Vagina (tissue), 2 donors: ENCODE data around the gene AIMP2. TPM values are rescaled to one million over a fixed set of nuclear protein-coding genes. Genes with fewer than 3 reads are reported as not detected.
"Not testable (repeated sequence)": the region's sequence is repeated elsewhere in the genome, so short reads cannot be mapped to it uniquely, and the experiment has no call there.

ENCODE experiments used
- DNase-seq, 2 donors: peaks; one replicate each; pipeline ENCODE4 v3.0.0-alpha.2; 2017; ENCODE audit errors: extremely low spot score in 2 of 2
- H3K27ac ChIP-seq: fragments of 200-600 bp; sonication (generic); one replicate; pipeline ENCODE4 v1.5.1; 2019
- H3K27me3 ChIP-seq: fragments of 200-600 bp; sonication (generic); one replicate; pipeline ENCODE4 v1.5.1; 2019
- H3K36me3 ChIP-seq, 2 donors: fragments of 200-600 bp; sonication (generic); one replicate each; pipeline ENCODE4 v1.5.1; 2017 to 2019
- H3K4me1 ChIP-seq: fragments of 200-600 bp; sonication (generic); one replicate; pipeline ENCODE4 v1.5.1; 2019
- H3K4me3 ChIP-seq, 2 donors: fragments of 200-600 bp; sonication (generic); 1 replicate in 1 of 2; 2 replicates in 1 of 2; pipeline ENCODE4 v1.5.1; 2016 to 2019
- H3K9me3 ChIP-seq: fragments of 200-600 bp; sonication (generic); one replicate; pipeline ENCODE4 v1.5.1; 2019
- POLR2A ChIP-seq, 2 donors: fragments of 450-650 bp; IDR thresholded peaks; one replicate each; pipeline ENCODE4 v1.6.1; 2017; ENCODE audit warnings: antibody characterized with exemption in 2 of 2, mild to moderate bottlenecking in 2 of 2, moderate library complexity in 2 of 2
- POLR2AphosphoS5 ChIP-seq, 2 donors: sonication (generic); formaldehyde crosslinking; IDR thresholded peaks; one replicate each; pipeline ENCODE4 v1.9.0; 2017; ENCODE audit warnings: antibody characterized with exemption in 2 of 2, mild to moderate bottlenecking in 2 of 2, low read depth in 1 of 2; ENCODE audit not compliant: insufficient read depth in 1 of 2
- intact Hi-C: fragments of 100-400 bp; cut with DNase I; formaldehyde crosslinking; loops from one replicate; pipeline ENCODE4 v1.15.1; 2023
- total RNA-seq: library from RNA; depleted of rRNA; stranded (reverse); fragments of >200 nt; gene quantifications from one replicate; pipeline ENCODE4 v1.2.3, GENCODE V29; 2016
- TF ChIP-seq, protein P1 (sequence below), 3 experiments: fragments of 450-650 bp in 2 of 3; fragments of 200-600 bp in 1 of 3; sonication (generic) in 1 of 3; IDR thresholded peaks; one replicate each; pipeline ENCODE4 v1.5.1; 2017 to 2019; ENCODE audit warnings: antibody characterized with exemption in 3 of 3, mild to moderate bottlenecking in 2 of 3, moderate library complexity in 2 of 3

AIMP2 gene
- 38.1 TPM for total RNA-seq

DNA sequence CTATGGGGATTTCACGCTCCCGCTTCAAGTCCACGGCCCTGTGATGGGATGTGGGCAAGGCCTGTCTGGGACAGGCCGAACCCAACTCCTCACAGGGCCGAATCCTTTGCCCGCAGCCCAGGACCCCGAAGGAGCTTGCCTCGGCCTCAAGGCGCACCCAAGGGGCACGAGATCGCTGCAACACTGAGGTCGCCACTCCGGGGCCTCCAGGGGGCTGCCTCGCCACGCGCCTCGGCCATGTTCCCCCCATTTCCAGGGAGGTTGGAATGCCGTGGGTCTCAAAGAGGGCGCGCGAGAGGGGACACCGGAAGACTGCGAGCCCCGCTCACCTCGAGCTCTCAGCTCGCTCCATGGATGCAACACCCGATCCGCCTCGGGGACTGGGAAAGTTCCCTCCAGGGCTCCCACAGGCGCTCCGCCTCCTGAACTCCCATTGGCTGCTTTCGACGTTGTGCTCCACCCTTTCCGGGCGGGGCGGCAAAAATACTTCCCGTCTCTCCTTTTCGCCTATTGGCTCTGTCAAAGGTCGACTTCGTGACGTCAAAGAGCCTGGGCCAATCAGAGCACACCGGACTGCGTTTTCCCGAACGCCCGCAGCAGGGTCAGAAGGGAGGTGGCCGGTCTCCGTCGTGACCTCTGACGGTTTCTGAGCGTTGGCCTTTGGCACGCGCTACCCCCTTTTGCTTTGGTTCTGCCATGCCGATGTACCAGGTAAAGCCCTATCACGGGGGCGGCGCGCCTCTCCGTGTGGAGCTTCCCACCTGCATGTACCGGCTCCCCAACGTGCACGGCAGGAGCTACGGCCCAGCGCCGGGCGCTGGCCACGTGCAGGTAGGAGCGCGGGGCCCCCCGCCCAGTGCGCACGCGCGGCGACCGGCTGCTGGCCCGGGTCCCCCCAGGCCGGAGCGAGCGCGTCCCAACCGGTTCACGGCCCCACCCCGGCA lies at the start of gene AIMP2, which contains the start of gene PMS2:
AIMP2 (plus strand) TSS at position 605 of the 944 bp plus-strand sequence; CDS start at position 697, 92 bp downstream.
PMS2 (minus strand) TSS at position 382 of the 944 bp plus-strand sequence; CDS start at position 352, 30 bp downstream.
- intact Hi-C loops: no loop called here
- TF ChIP-seq, protein P1, sequence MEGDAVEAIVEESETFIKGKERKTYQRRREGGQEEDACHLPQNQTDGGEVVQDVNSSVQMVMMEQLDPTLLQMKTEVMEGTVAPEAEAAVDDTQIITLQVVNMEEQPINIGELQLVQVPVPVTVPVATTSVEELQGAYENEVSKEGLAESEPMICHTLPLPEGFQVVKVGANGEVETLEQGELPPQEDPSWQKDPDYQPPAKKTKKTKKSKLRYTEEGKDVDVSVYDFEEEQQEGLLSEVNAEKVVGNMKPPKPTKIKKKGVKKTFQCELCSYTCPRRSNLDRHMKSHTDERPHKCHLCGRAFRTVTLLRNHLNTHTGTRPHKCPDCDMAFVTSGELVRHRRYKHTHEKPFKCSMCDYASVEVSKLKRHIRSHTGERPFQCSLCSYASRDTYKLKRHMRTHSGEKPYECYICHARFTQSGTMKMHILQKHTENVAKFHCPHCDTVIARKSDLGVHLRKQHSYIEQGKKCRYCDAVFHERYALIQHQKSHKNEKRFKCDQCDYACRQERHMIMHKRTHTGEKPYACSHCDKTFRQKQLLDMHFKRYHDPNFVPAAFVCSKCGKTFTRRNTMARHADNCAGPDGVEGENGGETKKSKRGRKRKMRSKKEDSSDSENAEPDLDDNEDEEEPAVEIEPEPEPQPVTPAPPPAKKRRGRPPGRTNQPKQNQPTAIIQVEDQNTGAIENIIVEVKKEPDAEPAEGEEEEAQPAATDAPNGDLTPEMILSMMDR (IDR thresholded peaks at IDR 0.05): no peak
- TF ChIP-seq POLR2A (IDR thresholded peaks at IDR 0.05) (peak in 1 of 2 donors; percentile 37), POLR2AphosphoS5 (IDR thresholded peaks at IDR 0.05; ENCODE audit: insufficient read depth in 1 of 2, low read depth in 1 of 2) (peak; percentile 63 to 83)
- no peaks in the 10 kb centered on the region for H3K27me3 ChIP-seq
- no peaks in the 10 kb centered on the region for H3K9me3 ChIP-seq
- peak; percentile 98 to 99 for DNase-seq
- peak within 1 kb of the TSS; percentile 84 for H3K27ac ChIP-seq
- peak within 1 kb of the TSS; percentile 58 to 79 for H3K4me3 ChIP-seq
- H3K36me3 ChIP-seq: peaks cover 0 to 10% of the 10 kb centered on the region in 2 donors
- peaks cover 37% of the 10 kb centered on the region for H3K4me1 ChIP-seq

DNA sequence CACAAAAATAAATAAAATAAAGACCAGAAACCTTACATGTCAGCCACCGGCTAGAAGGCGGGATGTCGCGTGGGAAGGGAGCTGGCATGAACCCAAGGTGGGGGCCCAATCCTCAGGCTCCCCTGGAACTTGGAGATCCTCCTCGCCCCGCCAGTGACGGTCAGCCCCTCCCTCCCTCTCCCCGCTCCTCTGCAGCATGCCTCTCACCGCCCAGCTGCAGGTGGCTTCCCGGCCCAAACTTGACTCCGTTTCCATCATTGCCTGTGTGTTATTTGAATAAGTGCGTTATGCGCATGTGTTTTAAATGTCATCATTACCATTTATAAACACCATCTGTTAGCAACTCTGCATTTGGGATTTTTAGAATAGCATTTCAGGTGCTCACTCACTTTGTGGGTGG lies 45.9 kb upstream of the AIMP2 start:
- intact Hi-C loops: not testable (repeated sequence)

DNA sequence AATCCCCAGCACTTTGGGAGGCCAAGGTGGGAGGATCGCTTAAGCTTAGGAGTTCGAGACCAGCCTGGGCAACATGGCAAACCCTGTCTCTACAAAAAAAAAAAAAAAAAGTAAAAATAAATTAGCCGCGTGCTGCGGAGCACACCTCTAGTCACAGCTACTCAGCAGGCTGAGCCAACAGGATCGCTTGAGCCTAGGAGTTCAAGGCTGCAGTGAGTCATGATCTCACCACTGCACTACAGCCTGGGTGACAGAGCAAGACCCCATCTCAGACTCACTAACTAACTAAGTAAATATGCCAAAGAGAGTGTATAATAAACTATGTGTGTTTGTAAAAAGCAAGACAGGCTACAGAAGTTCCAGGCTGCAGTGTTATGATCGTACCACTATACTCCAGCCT lies 45.3 kb upstream of the AIMP2 start:
- H3K27me3 ChIP-seq, DNase-seq, H3K36me3 ChIP-seq, H3K4me3 ChIP-seq, intact Hi-C loops, H3K4me1 ChIP-seq, H3K27ac ChIP-seq, H3K9me3 ChIP-seq: not testable (repeated sequence)

More for the DNA sequence above, 45.9 kb upstream of the AIMP2 start:
- not testable (repeated sequence) for H3K4me3 ChIP-seq, H3K27me3 ChIP-seq, H3K9me3 ChIP-seq, H3K27ac ChIP-seq, H3K36me3 ChIP-seq, H3K4me1 ChIP-seq, DNase-seq

DNA sequence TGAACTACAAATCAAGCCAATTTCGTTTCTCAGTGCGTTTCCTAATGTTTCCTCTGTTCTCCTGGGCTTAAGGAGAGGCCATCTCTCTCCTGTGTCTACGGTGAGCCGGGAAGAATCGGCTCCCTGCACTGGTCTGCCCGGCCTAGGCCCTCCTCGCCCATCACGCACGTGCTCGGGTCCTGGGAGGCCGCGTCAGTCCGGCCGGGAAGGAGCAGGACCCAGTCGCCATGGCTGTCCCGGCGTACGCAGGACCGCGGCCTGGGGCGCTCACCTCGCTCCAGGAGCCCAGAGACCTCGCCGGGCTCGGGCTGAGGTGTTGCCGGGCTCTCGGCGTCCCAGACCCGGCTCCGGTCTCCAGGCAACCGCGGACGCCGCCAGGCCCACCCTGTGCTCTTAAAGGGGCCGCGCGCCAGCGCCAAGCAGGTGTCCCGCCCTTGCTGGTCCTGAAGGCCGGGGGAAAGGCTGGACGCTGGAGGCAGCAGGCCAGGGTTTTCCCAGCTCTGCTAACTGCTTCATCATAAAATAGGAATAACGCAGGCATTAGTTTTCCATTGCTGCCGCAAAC lies 38.6 kb upstream of the AIMP2 start, which contains the start of gene RSPH10B:
RSPH10B (minus strand) TSS at position 343 of the 565 bp plus-strand sequence. CDS start 3,573 bp downstream, outside the sequence.
- H3K4me1 ChIP-seq, H3K27ac ChIP-seq, H3K36me3 ChIP-seq, intact Hi-C loops, DNase-seq, H3K4me3 ChIP-seq, H3K27me3 ChIP-seq, H3K9me3 ChIP-seq: not testable (repeated sequence)

DNA sequence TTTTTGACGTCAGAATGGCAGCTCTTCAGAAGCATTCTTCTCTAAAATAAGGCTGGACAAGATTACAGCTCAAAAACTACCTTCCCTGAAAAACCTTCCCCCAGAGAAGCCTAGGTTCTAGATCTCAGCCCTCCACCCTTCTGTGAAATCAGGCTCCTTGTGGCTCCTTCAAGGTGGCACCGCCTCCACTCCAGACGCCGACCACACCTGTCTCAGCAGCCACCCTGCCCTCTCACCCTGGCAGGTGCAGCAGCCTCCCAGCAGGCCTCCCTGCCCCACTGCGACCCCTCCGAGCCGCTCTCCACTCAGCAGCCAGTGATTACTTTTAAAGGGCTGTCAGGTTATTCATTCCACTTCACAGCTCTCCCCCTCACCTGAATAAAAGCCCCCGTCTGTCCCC lies 35.5 kb upstream of the AIMP2 start:
- H3K4me3 ChIP-seq, H3K36me3 ChIP-seq, intact Hi-C loops, H3K27ac ChIP-seq, H3K27me3 ChIP-seq, DNase-seq, H3K9me3 ChIP-seq, H3K4me1 ChIP-seq: not testable (repeated sequence)

DNA sequence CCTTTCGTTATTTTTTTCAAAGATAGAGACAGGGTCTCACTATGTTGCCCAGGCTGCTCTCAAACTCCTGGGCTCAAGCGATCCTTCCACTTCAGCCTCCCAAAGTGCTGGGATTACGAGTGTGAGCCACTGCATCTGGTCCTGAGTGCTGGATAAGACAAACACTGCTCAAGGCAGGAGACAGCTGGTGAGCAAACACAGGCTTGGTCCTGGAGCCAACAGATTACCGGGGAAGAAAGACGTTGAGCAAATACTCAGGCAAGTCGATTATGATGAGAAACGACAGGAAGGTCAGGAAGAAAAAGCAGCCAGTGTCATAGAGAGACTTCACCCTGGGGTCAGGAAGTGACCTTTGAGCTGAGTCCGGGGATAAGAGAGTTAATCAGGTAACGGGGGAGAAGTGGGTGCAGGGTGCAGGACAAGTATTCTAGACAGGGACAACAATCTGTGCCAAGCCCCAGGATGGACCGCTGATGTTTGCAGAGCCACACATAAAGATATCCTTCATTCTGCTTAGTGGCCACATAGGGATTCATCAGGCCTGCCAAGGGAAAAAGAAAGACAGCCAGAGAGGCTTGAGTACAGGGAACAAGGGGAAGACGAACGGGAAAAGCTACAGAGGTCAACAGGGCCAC lies 29.3 kb upstream of the AIMP2 start:
- intact Hi-C loops, H3K36me3 ChIP-seq, DNase-seq, H3K4me3 ChIP-seq, H3K4me1 ChIP-seq, H3K27me3 ChIP-seq, H3K27ac ChIP-seq, H3K9me3 ChIP-seq: not testable (repeated sequence)

DNA sequence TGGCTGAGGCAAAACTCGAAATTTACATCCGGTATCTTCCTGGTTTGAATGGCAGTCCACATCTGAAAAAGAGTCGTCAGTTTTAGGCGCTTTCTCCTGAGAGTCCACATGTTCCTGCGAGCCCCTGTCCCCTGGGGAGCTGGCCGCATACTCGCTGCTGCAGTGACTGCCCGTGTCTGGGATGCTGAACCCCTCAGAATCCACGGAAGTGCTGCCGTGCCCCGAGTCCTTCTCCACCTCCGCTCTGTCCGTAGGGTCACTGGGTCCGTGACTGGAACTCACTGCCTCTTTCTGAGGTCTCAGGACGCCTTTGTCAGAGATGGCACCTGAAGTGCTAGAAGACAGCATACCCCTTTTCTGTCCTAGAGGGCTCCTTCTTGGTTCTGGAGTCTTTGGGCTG lies 22.0 kb upstream of the AIMP2 start:
- H3K36me3 ChIP-seq: peaks cover 0 to 37% of the 10 kb centered on the region in 2 donors
- intact Hi-C loops, H3K27ac ChIP-seq, H3K27me3 ChIP-seq, H3K4me1 ChIP-seq, H3K4me3 ChIP-seq, DNase-seq, H3K9me3 ChIP-seq: not testable (repeated sequence)
